HL-60 (cell line): ENCODE measurements around the gene GAREM1.
A peak's percentile ranks its signal among the peaks of the same experiment; 100 is the strongest.

Experiments used
- DNase-seq, 2 experiments: peaks; one replicate each; pipeline ENCODE4 v3.0.0-alpha.2; 2010 to 2020; ENCODE audit warnings: low read depth in 1 of 2, low spot score in 1 of 2
- H3K27ac ChIP-seq: fragments of 250-450 bp; sonication (Bioruptor Pico); replicated peaks from 2 replicates; pipeline ENCODE4 v1.5.1; 2020; ENCODE audit warnings: mild to moderate bottlenecking, moderate library complexity
- H3K27me3 ChIP-seq: fragments of 250-450 bp; sonication (Bioruptor Pico); 2 replicates; pipeline ENCODE4 v1.5.1; 2021; ENCODE audit warnings: mild to moderate bottlenecking, moderate library complexity; ENCODE audit not compliant: insufficient read depth, poor library complexity, severe bottlenecking
- H3K4me3 ChIP-seq: replicated peaks from 2 replicates; pipeline ENCODE4 v1.5.1; 2011; ENCODE audit warnings: mild to moderate bottlenecking, control low read depth, low read length; ENCODE audit not compliant: insufficient read depth
- GABPA ChIP-seq: IDR thresholded peaks from 2 replicates; pipeline ENCODE4 v1.6.1; 2012; ENCODE audit warnings: low read depth
- POLR2AphosphoS5 ChIP-seq: IDR thresholded peaks from 2 replicates; pipeline ENCODE4 v1.6.1; 2012; ENCODE audit warnings: low read depth
- SPI1 ChIP-seq: IDR thresholded peaks from 2 replicates; pipeline ENCODE4 v1.6.1; 2012; ENCODE audit warnings: low read depth, mild to moderate bottlenecking, borderline replicate concordance
- TF ChIP-seq, protein P1 (sequence below): IDR thresholded peaks from 2 replicates; pipeline ENCODE4 v1.6.1; 2012; ENCODE audit warnings: low read depth; ENCODE audit not compliant: insufficient replicate concordance
- TF ChIP-seq, protein P2 (sequence below): IDR thresholded peaks from one replicate; pipeline ENCODE4 v1.5.1; 2011; ENCODE audit warnings: low read length, control low read depth, inconsistent platforms; ENCODE audit not compliant: insufficient read depth

Gene GAREM1

DNA sequence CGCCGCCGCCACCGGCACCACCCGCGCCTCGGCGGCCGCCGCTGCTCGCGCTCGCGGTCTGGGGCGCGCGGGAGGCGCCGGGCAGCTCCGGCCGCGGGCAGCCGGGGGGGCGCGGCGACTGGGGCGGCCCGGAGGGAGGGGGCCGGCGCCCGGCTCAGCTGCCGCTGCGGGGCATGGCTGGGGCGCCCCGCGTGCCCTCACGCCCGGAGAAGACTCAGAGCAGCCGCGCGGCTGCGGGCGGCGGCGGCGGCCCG is 295 bp downstream of the GAREM1 start:
- DNase-seq = no peak
- TF ChIP-seq, protein P1, sequence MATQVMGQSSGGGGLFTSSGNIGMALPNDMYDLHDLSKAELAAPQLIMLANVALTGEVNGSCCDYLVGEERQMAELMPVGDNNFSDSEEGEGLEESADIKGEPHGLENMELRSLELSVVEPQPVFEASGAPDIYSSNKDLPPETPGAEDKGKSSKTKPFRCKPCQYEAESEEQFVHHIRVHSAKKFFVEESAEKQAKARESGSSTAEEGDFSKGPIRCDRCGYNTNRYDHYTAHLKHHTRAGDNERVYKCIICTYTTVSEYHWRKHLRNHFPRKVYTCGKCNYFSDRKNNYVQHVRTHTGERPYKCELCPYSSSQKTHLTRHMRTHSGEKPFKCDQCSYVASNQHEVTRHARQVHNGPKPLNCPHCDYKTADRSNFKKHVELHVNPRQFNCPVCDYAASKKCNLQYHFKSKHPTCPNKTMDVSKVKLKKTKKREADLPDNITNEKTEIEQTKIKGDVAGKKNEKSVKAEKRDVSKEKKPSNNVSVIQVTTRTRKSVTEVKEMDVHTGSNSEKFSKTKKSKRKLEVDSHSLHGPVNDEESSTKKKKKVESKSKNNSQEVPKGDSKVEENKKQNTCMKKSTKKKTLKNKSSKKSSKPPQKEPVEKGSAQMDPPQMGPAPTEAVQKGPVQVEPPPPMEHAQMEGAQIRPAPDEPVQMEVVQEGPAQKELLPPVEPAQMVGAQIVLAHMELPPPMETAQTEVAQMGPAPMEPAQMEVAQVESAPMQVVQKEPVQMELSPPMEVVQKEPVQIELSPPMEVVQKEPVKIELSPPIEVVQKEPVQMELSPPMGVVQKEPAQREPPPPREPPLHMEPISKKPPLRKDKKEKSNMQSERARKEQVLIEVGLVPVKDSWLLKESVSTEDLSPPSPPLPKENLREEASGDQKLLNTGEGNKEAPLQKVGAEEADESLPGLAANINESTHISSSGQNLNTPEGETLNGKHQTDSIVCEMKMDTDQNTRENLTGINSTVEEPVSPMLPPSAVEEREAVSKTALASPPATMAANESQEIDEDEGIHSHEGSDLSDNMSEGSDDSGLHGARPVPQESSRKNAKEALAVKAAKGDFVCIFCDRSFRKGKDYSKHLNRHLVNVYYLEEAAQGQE = no peak
- no peak for TF ChIP-seq SPI1
- TF ChIP-seq, protein P2, sequence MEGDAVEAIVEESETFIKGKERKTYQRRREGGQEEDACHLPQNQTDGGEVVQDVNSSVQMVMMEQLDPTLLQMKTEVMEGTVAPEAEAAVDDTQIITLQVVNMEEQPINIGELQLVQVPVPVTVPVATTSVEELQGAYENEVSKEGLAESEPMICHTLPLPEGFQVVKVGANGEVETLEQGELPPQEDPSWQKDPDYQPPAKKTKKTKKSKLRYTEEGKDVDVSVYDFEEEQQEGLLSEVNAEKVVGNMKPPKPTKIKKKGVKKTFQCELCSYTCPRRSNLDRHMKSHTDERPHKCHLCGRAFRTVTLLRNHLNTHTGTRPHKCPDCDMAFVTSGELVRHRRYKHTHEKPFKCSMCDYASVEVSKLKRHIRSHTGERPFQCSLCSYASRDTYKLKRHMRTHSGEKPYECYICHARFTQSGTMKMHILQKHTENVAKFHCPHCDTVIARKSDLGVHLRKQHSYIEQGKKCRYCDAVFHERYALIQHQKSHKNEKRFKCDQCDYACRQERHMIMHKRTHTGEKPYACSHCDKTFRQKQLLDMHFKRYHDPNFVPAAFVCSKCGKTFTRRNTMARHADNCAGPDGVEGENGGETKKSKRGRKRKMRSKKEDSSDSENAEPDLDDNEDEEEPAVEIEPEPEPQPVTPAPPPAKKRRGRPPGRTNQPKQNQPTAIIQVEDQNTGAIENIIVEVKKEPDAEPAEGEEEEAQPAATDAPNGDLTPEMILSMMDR = no peak
- no peak for TF ChIP-seq POLR2AphosphoS5
- no peak for TF ChIP-seq GABPA
- no peak overlapping the region for H3K27ac ChIP-seq
- peaks cover 43% of the 10 kb centered on the region for H3K27me3 ChIP-seq
- H3K4me3 ChIP-seq = peak overlapping the region; percentile 56

DNA sequence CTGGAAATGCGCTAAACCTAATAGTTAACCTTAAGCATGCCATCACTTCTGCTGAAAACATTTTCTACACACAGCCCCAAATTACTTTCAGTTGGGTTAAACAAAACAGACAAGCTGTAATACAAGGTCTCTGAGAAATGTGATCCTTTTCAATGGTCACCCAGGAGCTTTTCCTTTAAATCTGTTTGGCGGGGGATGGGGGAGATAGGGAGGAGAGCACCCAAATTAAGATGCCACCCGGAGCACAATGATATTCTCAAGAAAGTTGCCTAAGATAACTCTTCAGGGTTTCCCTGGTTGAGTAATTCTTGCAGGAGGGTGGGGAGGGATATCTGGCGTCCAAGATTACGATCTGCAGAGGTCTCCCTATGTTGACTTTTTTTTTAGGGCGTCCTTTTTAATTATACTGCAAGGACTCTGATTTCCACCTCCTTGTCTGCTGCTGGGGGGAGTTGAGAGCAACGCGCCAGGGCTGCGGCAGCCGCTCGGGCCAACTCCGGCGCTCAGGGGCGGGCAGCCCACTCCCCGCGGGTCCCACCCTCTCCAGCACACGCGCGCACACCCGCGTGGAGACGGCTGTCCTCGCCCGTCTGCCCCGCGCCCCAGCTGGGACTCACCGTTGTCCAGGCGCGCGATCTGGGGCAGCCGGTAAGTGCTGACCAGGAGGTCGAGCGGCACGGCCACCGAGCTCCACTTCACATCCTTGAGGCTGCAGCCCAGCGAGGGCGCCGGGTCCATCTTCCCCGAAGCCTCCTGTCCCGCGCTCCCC is 807 bp downstream of the GAREM1 start:
- peak in 1 of 2 experiments; percentile 11 for DNase-seq
- no peak overlapping the region for H3K27ac ChIP-seq
- peak overlapping the region; percentile 56 for H3K4me3 ChIP-seq

DNA sequence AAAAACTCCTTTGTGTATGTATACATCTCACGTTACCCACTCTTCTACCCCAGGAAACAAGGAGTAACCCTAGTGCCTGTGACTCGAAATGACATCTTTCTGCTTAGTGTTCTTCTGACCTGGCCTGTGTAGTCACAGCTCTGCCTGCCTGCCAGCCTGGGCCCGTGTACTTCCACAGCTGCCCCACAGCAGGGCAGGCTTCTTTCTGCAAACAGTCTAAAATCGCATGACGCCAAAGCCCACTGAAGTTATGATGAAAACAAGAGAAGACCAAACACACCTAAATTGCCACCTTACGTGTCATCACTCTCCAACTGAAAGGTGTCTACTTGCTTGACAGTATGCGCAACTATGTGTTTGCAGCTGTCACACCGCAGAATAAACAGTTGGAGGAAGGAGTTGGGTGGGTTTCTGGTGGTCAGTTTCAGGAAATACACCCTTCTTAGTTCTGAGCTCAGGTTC is 1.5 kb downstream of the GAREM1 start:
- Histone ChIP-seq H3K27me3 (peaks cover 43% of the 10 kb centered on the region), H3K27ac (no peak overlapping the region), H3K4me3 (no peak overlapping the region)
- DNase-seq = no peak
- TF ChIP-seq SPI1 (no peak), GABPA (no peak), POLR2AphosphoS5 (no peak)
- TF ChIP-seq, protein P2 = no peak
- TF ChIP-seq, protein P1 = no peak

More for the DNA sequence above, 807 bp downstream of the GAREM1 start:
- H3K27me3 ChIP-seq = peaks cover 43% of the 10 kb centered on the region
- TF ChIP-seq, protein P1 = no peak
- TF ChIP-seq SPI1 (no peak), GABPA (no peak), POLR2AphosphoS5 (no peak)
- TF ChIP-seq, protein P2 = no peak
